Right ventricle myocardium superior (tissue), 1 donor: ENCODE results near the gene MTNR1B. TPM values are rescaled to one million over a fixed set of nuclear protein-coding genes. Genes with fewer than 3 reads are reported as not detected.
A peak's percentile ranks its signal among the peaks of the same experiment; 100 is the strongest.

Source experiments
- ATAC-seq: fragments of 200-7000 bp; cut with Tn5 transposase; one replicate; pipeline ENCODE4 v1.9.1; 2020; ENCODE audit warnings: mild to moderate bottlenecking; ENCODE audit not compliant: poor library complexity
- DNase-seq: peaks from one replicate; pipeline ENCODE4 v3.0.0-alpha.2; 2020
- intact Hi-C: fragments of 100-400 bp; cut with DNase I; formaldehyde crosslinking; loops from one replicate; pipeline ENCODE4 v1.11.2; 2022
- total RNA-seq: library from RNA; stranded (reverse); fragmentation: NEBNext Ultra II Directional; extraction: Animal tissue kit (Norgen Biotek cat#: 25700); gene quantifications from one replicate; pipeline ENCODE4 v1.2.1, GENCODE V29; 2021
- donor health status: DM: no; HTN: yes; CAD: no; lungs with severe emphysema.

MTNR1B gene
- total RNA-seq, 1 donor from 2014 or later = not detected

DNA sequence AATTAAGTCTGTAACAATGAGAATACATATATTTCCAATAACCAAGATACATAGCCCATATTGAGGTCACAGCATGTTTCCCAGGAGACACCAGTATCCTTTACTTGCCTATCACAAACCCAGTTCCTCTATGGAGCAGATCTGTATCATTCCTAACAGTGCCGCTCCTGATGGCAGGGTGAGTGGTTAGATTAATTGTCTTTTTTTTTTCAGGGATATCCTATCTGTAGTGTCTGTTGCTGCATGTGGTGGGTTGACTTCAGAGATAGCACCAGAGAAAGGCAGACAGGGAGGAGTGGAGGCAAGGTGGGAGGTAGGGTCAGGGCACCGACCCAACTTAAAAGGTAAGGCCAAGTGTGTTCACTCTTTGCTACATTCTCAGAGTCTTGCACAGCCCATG lies 2.8 kb downstream of the MTNR1B start:
- DNase-seq (no peak), ATAC-seq (no peak)
- intact Hi-C loops = no loop called here

DNA sequence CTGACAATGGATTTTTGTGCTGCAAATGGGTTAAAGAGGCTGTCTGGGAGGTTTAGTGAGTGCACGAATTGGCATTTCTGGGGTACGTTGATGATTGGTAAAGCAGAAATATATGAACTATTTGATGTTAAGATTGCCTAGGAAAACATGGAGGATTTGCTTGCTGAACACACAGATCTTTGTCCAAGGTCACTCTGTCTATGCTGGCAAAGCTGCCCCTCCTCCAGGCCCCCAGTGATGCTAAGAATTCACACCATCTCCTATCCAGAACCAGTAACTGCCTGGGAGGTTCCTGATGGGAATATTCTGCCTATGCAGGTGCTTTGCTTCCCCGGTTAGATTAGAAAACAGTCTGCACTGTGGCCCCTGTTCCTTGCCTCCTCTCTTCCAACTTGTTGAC lies 5.8 kb downstream of the MTNR1B start:
- intact Hi-C loops = no loop called here
- ATAC-seq (no peak), DNase-seq (no peak)

DNA sequence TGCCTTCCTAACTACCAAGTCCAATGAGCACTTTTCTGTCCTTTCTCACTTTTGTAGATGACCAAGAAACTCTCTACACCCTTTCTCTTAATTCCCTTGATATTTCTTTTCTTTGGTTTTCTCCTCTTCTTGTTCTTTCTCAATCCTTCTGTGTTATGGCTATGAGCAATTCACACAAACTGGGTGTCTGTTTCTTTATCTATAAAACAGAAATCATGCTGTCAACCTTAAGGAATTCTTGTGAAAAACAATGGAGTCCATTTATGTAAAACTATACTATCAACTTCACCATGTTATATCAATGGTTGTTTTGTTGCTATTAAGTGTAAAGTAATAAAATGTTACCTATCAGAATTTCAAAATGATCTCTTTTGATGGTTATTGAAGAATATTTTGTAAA lies 7.2 kb downstream of the MTNR1B start:
- DNase-seq (no peak), ATAC-seq (no peak)
- intact Hi-C loops = no loop called here

DNA sequence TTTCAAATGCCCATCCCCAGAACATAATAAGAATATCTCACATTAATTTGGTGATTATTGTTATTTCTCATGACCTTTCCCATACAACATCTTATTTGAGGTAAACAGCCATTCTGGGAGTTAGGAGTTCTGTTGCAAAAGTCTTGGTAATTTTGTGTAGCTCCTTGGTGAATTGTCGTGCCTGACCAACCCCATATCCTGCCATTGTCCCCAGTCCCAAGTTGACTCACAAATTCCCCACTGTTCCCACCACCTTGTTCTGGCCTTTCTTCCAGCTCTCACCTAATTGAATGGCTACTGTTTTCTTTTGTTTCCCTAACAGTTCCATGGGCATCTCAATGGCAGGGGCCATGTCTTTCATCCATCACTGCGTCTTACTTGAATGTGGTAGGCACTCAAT lies 8.0 kb downstream of the MTNR1B start:
- intact Hi-C loops = no loop called here
- DNase-seq (no peak), ATAC-seq (no peak)

DNA sequence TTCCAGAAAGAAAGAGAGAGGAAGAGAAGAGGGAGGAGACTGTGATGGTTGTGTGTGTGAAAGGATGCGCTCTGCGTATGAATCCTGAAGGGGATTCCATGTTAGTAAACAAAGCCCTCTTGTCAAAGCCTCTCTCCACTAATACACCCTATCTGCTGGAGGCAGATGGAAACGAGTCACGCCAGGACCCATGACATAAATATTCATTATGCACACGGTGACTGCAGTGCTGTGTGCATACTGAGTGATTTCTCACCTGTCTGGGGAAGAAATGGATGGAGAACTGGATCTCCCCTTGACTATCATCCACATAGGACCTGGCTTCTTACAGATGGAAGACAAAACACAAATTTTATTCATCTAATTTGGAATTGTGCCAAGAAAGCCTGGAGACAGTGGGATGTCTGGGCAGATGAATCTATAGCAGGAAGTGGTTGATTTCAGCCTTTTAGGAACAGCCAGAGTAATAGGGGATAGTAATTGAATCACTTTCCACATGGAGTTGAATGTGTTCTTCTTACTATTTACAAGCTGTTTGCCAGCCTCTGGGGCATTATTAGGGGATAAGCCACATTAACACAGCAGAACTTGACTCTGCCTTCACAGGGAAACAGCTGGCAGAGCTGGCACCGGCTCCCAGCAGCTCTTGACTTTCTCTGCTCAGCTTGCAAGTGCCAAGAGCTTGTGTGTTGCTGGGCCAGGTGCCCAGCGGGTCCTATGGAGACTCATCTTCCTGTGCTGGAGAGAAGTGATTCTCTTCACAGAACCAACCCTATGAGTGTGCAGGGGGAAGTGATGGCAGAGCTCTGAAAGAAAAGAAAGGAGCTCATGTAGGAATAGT lies 9.0 kb downstream of the MTNR1B start:
- ATAC-seq (no peak), DNase-seq (peak; percentile 56)
- intact Hi-C loops = no loop called here

DNA sequence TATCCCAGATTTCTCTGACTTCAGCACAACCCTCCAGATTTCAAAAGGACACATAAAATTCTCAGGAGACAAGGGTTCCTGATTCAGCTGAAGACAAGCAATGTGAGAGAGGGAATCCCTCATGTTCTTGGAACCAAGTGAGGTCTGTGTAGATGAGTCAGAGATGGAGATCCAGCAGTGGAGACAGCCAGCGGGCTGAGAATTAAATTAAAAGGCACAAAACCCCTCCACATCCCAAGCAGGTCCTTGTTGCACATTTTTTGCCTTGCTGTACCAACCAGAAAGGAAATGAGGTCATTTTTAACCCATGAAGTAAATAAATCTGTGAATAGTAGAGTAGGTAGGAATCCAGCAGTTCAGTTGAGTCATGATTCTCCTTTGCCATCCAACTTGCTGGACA lies 9.7 kb downstream of the MTNR1B start:
- ATAC-seq = no peak
- intact Hi-C loops = no loop called here
- DNase-seq = no peak

DNA sequence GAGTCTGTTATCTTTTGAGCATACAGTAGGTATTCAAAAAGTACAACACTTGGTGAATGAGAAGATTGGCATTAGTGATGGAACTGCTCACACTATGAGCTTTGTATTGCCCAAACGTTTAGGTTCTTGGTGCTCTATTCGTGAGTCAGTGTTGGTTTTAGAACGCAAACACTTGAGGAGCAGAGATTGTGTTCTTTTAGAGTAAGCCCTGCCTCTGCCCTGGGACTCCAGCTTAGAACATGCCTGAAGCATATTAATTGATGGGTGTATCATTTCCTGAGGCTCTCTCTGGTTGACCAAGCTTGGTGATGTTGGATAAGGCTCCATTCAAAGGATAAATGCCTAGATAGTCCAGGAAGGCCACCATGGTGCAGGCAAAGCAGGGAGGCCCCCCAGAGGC lies 10.9 kb downstream of the MTNR1B start:
- ATAC-seq (no peak), DNase-seq (no peak)
- intact Hi-C loops = no loop called here

DNA sequence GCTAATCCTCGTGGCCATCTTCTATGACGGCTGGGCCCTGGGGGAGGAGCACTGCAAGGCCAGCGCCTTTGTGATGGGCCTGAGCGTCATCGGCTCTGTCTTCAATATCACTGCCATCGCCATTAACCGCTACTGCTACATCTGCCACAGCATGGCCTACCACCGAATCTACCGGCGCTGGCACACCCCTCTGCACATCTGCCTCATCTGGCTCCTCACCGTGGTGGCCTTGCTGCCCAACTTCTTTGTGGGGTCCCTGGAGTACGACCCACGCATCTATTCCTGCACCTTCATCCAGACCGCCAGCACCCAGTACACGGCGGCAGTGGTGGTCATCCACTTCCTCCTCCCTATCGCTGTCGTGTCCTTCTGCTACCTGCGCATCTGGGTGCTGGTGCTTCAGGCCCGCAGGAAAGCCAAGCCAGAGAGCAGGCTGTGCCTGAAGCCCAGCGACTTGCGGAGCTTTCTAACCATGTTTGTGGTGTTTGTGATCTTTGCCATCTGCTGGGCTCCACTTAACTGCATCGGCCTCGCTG lies 12.1 kb downstream of the MTNR1B start:
- ATAC-seq (no peak), DNase-seq (no peak)
- intact Hi-C loops = no loop called here

DNA sequence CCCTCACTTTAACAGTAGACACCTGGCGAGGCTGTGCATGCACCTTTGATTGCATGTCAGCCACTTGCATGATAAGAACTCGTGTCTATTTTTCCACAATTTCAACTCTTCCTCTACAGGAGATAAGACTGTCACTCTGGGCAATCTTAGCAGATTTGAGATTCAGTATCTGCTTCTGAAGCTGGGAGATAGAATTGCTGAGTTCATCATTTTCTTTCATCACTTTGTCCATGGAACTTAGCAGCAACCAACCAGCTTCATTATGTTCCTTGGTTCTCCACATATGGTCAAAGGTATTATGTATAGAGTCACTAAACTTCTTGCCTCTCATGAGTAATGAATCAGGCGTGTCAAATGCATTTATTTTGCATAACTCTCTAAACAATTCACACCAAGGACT lies 17.1 kb downstream of the MTNR1B start:
- no peak for ATAC-seq
- intact Hi-C loops = no loop called here
- no peak for DNase-seq

DNA sequence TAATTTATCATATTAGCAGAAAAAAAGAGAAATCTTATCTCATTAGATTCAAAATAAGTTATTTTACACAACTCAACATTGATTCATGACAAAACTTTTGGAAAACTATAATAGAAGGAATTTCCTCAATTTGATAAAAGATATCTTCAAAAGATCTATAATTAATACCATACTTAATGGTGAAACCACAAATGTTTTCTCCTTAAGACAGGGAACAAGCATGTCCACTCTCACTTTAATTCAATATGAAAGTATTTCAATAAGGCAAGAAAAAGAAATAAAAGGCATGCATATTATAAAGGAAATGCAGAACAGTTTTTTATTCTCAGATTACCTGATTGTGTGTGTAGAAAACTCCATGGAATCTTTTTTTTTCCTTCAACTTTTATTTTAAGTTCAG lies 23.6 kb downstream of the MTNR1B start:
- intact Hi-C loops = no loop called here
- DNase-seq (no peak), ATAC-seq (no peak)

DNA sequence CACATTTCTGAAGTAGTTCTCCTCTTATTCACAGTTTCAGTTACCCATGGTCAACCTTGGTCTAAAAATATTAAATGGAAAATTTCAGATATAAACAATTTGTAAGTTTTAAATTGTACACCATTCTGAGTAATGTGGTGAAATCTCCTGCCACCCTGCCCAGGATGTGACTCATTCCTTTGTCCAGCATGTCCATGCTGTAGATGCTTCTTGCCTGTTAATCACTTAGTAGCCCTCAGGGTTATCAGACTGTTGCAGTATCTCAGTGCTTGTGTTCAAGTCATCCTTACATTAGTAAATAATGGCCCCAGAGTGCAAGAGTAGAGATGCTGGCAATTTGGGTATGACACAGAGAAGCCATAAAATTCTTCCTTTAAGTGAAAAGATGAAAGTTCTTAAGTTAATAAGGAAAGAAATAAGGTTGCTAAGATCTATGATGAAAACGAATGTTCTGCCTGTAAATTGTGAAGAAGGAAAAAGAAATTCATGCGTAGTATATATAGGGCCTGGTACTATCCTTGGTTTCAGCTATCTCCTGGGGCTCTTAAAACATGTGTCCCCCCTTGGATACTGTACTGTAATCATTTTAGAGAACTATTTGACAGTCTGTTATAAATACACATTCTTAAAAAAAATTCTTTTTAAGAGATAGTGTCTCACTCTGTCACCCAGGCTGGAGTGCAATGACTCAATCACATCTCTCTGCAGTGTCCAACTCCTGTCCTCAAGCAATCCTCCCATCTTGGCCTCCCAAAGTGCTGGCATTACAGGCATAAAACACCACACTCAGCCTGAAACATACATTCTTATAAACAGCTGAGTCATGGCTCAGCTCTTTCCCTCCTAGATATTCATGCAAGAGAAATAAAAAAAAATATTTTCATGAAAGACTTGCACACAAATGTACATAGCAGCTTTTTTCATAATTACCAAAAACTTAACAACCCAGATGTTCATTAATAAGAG lies 31.3 kb downstream of the MTNR1B start:
- DNase-seq (no peak), ATAC-seq (no peak)
- intact Hi-C loops = no loop called here

DNA sequence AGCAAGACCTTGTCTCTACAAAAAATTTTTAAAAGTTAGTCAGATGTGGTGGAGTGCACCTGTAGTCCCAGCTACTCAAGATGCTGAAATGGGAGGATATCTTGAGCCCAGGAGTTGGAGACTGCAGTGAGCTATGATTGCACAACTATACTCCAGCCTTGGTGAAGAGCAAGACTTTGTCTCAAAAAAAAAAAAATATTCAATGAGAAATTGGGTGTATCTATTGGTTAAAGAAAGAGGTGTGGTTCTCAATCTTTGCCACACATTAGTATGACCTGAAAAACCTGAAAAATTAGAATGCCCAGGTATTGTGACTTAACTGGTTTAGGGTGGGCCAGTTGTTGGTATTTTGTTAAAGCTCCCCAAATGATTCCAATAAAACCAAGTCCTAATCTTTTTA lies 32.4 kb downstream of the MTNR1B start:
- intact Hi-C loops = no loop called here
- no peak for ATAC-seq
- DNase-seq = no peak

DNA sequence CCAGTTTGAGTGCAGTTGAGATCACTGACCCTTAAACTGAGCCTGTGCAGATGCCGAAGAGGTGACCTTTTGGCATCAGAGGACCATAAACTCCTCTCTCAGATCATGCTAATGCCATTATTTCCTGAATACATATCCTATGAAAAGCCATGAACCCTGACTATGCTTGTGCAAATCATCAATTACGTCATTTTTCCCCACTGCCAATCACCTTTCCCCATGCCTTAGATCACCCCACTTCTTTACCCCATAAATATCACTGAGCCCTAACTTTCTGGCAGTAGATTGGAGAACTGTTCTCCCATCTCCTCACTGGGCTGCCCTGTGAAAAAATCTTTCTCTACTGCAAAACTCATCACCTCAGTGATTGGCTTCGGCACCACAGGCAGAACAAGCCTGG lies 32.9 kb downstream of the MTNR1B start:
- ATAC-seq (no peak), DNase-seq (no peak)
- intact Hi-C loops = no loop called here

DNA sequence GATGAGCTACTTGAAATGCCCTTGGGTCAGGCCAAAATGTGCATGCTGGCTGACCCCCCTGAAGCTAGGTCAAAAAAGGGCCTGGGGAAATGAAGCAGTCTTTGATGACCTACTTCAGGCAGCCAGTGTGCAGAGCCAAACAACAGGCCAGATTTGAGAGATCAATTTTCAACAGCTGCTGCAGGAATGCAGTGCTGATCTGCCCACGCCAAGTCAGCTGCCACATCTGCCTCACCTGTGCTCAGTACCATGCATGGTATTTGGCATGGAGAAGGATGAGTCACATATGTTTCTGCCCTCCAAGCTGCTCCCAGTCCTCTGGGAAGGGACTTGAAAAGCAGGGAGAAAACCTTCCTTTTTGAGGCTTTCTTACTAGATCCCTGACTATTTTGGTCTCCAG lies 35.8 kb downstream of the MTNR1B start:
- no peak for ATAC-seq
- no peak for DNase-seq
- intact Hi-C loops = no loop called here

DNA sequence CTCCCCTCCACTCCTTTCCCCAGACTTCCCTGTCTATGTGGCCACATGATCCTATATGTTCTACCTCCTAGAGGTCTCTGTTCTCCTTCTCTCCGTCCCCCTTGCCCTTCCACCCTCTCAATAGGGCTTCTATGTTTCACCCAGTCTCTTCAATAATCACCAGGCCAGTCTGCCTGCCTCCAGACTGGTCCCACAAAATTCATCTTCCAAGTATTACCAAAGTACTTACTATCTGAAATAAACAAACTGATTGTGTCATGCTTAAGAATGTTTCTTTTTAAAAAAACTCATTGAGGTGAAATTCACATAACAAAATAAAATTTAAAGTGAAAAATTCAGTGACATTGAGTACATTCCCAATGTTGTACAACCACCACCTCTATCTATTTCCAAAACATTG lies 44.2 kb downstream of the MTNR1B start:
- intact Hi-C loops = no loop called here
- ATAC-seq = no peak
- DNase-seq = no peak

DNA sequence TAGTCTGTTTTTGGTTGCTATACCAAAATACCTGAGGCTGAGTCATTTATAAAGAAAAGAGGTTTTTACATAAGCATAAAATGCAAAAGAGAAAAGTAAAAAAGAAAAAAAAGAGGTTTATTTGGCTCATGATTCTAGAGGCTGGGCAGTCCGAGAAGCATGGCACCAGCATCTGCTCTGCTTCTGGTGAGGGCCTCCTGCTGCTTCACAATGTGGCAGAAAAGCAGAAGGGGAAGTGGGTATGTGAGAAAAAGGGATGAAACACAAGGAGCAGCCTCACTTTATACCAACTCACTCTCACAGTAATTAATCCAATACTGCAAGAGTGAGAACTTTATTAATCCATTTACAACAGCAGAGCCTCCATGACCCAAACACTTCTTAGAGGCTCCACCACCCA lies 47.1 kb downstream of the MTNR1B start:
- intact Hi-C loops = no loop called here
- DNase-seq = no peak
- ATAC-seq = no peak

DNA sequence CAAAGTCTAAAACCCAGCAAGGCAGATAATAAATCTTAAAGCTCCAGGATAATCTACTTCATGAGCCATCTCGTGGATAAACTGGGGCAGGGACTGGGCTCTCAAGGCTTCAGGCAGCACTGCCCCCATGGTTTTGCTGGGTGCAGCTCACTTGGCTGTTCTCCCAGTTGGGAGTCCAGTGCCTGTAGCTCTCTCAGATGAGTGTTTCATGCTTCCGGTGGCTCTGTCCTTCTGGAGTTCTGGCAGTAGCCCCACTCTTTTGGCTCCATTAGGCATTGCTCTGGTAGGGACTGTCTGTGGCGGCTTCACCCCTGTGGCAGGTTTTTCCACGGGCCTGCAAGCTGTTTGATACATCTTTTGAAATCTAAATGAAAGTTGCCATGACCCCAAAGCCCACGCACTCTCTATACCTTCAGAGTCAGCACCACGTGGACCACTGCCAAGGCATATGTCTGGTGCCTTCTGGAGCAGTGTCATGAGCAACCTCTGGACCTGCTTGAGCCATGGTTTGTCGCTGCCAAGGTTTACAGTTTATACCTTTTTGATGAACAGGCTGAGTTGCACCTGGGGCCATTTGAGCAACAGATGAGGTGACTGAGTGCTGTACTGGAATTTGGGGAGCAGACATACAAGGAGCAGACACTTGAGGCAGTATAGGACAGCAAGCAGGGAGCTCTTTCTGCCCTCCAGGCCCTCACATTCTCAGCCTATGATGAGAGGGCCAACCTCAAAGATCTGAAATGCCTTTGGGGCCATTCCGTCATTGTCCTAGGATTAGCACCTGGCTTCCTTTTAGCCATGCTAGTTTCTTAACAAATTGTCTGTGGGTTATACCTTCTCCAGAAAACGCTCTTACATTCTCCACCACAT lies 48.6 kb downstream of the MTNR1B start:
- no peak for ATAC-seq
- no peak for DNase-seq
- intact Hi-C loops = no loop called here

DNA sequence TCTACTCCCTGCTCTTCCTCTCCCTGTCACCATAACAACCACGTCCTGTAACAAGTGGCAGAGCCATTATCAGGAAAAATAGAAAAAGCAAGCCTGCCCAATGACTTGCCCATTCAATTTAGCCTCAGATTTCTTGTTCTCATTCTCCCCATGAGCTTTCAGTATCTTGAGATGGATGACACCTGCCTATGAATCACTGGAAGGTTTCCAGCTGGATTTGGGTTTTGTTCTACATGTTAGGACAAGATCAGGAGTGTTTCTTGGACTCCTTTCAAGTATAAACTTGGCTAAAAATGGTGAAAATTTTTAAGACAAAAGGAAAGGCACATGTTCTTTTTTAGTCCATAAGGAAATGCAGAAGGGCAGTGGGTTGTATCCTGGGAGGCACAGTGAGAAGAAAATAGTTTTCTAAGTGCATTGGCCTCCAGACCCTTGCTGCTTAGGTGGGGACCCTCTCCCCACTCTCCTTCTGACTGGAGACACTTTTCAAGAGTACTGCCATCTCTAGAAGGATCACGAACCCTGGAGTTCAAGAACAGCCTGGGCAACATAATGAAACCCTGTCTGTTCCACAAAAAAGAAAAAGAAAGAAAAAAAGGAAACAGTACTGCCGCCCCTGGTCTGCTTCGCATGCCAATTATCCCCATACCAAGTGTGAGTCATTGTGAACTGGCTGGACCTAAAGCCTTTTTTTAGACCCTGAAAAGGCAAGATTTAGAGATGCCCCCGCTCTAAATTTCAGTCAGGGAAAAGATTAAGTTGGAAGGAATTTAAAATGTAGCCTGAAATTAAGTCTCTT lies 51.0 kb downstream of the MTNR1B start:
- ATAC-seq (no peak), DNase-seq (no peak)
- intact Hi-C loops = no loop called here
